Aorta (tissue), 5 donors: Measurements from ENCODE around the gene NF2. TPM values are rescaled to one million over a fixed set of nuclear protein-coding genes. Genes with fewer than 3 reads are reported as not detected.
"Not testable (repeated sequence)": the region's sequence is repeated elsewhere in the genome, so short reads cannot be mapped to it uniquely, and the experiment has no call there.

ENCODE experiments used
- ATAC-seq: fragments of 200-7000 bp; cut with Tn5 transposase; one replicate; pipeline ENCODE4 v1.9.1; 2022; ENCODE audit warnings: moderate library complexity; ENCODE audit not compliant: low FRiP score
- DNase-seq, 2 donors: peaks; one replicate each; pipeline ENCODE4 v3.0.0-alpha.2; 2020
- H3K27ac ChIP-seq, 2 donors: one replicate each; pipeline ENCODE4 v1.5.1; 2013; ENCODE audit warnings: low read length in 2 of 2, mild to moderate bottlenecking in 2 of 2, moderate library complexity in 2 of 2, control low read depth in 1 of 2, inconsistent platforms in 1 of 2, low read depth in 1 of 2
- H3K27me3 ChIP-seq, 2 donors: one replicate each; pipeline ENCODE4 v1.6.1; 2013; ENCODE audit warnings: control low read depth in 1 of 2, low read length in 1 of 2, mild to moderate bottlenecking in 1 of 2, moderate library complexity in 1 of 2; ENCODE audit not compliant: insufficient read depth in 2 of 2, control insufficient read depth in 1 of 2
- H3K36me3 ChIP-seq, 2 donors: one replicate each; pipeline ENCODE4 v1.6.1; 2013; ENCODE audit warnings: control low read depth in 1 of 2, low read length in 1 of 2, mild to moderate bottlenecking in 1 of 2; ENCODE audit not compliant: insufficient read depth in 2 of 2, control insufficient read depth in 1 of 2
- H3K4me1 ChIP-seq, 2 donors: one replicate each; pipeline ENCODE4 v1.6.1; 2013; ENCODE audit warnings: low read length in 2 of 2, control low read depth in 1 of 2, mild to moderate bottlenecking in 1 of 2, moderate library complexity in 1 of 2; ENCODE audit not compliant: insufficient read depth in 2 of 2, control insufficient read depth in 1 of 2
- H3K4me3 ChIP-seq, 2 donors: one replicate each; pipeline ENCODE4 v1.5.1; 2013; ENCODE audit warnings: low read length in 2 of 2, control low read depth in 1 of 2, mild to moderate bottlenecking in 1 of 2
- H3K9me3 ChIP-seq: one replicate; pipeline ENCODE4 v1.6.1; 2013; ENCODE audit warnings: mild to moderate bottlenecking, low read length; ENCODE audit not compliant: control insufficient read depth
- WGBS, 2 donors: extraction: QIAGEN DNeasy Blood & Tissue Kit; methylation state at CpG; one replicate each; pipeline ENCODE4 v1.1.7; 2013; 5-methylcytosine and 5-hydroxymethylcytosine counted together
- intact Hi-C, 2 donors: fragments of 100-400 bp; cut with DNase I; formaldehyde crosslinking; loops; one replicate each; pipeline versions ENCODE4 v1.14.2 to v1.15.0; 2022
- polyA plus RNA-seq, 2 donors: library from polyadenylated mRNA; stranded (reverse); fragments of 200-250 nt; gene quantifications; one replicate each; pipeline ENCODE4 v1.2.3, GENCODE V29; 2013
- total RNA-seq, 2 donors: library from RNA; stranded (reverse); fragmentation: NEBNext Ultra II Directional; extraction: Animal tissue kit (Norgen Biotek cat#: 25700); gene quantifications; one replicate each; pipeline ENCODE4 v1.2.1, GENCODE V29; 2021
- donor health status: healthy with polysubstance abuse.
- donor health status: Bipolar disorder and iron deficiency.
- donor health status: DM: no; HTN: no; CAD: no.
- donor health status: DM: no; HTN: no; CAD: no.
- donor health status: DM: yes; HTN: yes; CAD: no.

Gene NF2
- total and polyA plus RNA-seq, 4 donors = 5.0 to 35.6 (median 22.4) TPM

GRCh38 chr22:29587938-29588699, 15.3 kb upstream of the NF2 start:
- no peaks in the 10 kb centered on the region for H3K4me1 ChIP-seq
- intact Hi-C loops = no loop called here
- no peaks in the 10 kb centered on the region for H3K27me3 ChIP-seq
- H3K4me3 ChIP-seq = no peak overlapping the region
- H3K9me3 ChIP-seq = no peaks in the 10 kb centered on the region
- no peak overlapping the region for H3K27ac ChIP-seq
- 72 to 73% methylated on average over 9 of the region's 9 CpGs for WGBS, 2 donors
- DNase-seq (no peak), ATAC-seq (no peak)
- no peaks in the 10 kb centered on the region for H3K36me3 ChIP-seq

- H3K27me3 ChIP-seq = no peaks in the 10 kb centered on the region
- no peaks in the 10 kb centered on the region for H3K36me3 ChIP-seq
- intact Hi-C loops = no loop called here
- no peak for DNase-seq
- ATAC-seq = no peak
- H3K4me3 ChIP-seq = no peak overlapping the region
- H3K9me3 ChIP-seq = no peaks in the 10 kb centered on the region
- H3K4me1 ChIP-seq = no peaks in the 10 kb centered on the region
- no peak overlapping the region for H3K27ac ChIP-seq
- 80 to 83% methylated on average over 4 of the region's 4 CpGs for WGBS, 2 donors
Observed at GRCh38 chr22:29593923-29594322, 9.5 kb upstream of the NF2 start.

- intact Hi-C loops, H3K9me3 ChIP-seq, ATAC-seq, H3K36me3 ChIP-seq, H3K27me3 ChIP-seq, H3K4me1 ChIP-seq, H3K4me3 ChIP-seq, DNase-seq, H3K27ac ChIP-seq: not testable (repeated sequence)
- WGBS, 2 donors = 91 to 94% methylated on average over 6 of the region's 6 CpGs
Observed at GRCh38 chr22:29594447-29594846, 9.0 kb upstream of the NF2 start.

- Histone ChIP-seq H3K27me3 (no peaks in the 10 kb centered on the region), H3K4me1 (no peaks in the 10 kb centered on the region), H3K9me3 (no peaks in the 10 kb centered on the region), H3K36me3 (no peaks in the 10 kb centered on the region), H3K4me3 (no peak overlapping the region), H3K27ac (no peak overlapping the region)
- no peak for ATAC-seq
- DNase-seq = no peak
- 84 to 86% methylated on average over 10 of the region's 10 CpGs for WGBS, 2 donors
- intact Hi-C loops = no loop called here
Observed at GRCh38 chr22:29596408-29596807, 7.0 kb upstream of the NF2 start.

- intact Hi-C loops, ATAC-seq, H3K4me1 ChIP-seq, H3K4me3 ChIP-seq, H3K27ac ChIP-seq, H3K27me3 ChIP-seq, DNase-seq, H3K36me3 ChIP-seq, H3K9me3 ChIP-seq: not testable (repeated sequence)
- 86 to 91% methylated on average over 49 to 57 of the region's 57 CpGs for WGBS, 2 donors
Observed at GRCh38 chr22:29597871-29598683, 5.4 kb upstream of the NF2 start.

- no peak overlapping the region for H3K27ac ChIP-seq
- H3K27me3 ChIP-seq = no peaks in the 10 kb centered on the region
- no peaks in the 10 kb centered on the region for H3K36me3 ChIP-seq
- H3K4me1 ChIP-seq = no peaks in the 10 kb centered on the region
- ATAC-seq (no peak), DNase-seq (no peak)
- no peak overlapping the region for H3K4me3 ChIP-seq
- intact Hi-C loops = no loop called here
- no peaks in the 10 kb centered on the region for H3K9me3 ChIP-seq
- WGBS, 2 donors = 91% methylated on average over 3 of the region's 3 CpGs
Observed at GRCh38 chr22:29598684-29599020, 4.8 kb upstream of the NF2 start.

GRCh38 chr22:29604076-29604360, 585 bp downstream of the NF2 start:
- no peaks in the 10 kb centered on the region for H3K36me3 ChIP-seq
- H3K27me3 ChIP-seq = no peaks in the 10 kb centered on the region
- ATAC-seq (no peak), DNase-seq (no peak)
- H3K4me1 ChIP-seq = no peaks in the 10 kb centered on the region
- intact Hi-C loops = no loop called here
- no peaks in the 10 kb centered on the region for H3K9me3 ChIP-seq
- H3K4me3 ChIP-seq = peak overlapping the region; percentile 90 to 96
- 0% methylated on average over 12 of the region's 12 CpGs for WGBS, 2 donors
- H3K27ac ChIP-seq = peak overlapping the region in 1 of 2 donors; percentile 78

GRCh38 chr22:29605527-29605850, 2.1 kb downstream of the NF2 start:
- no peak for DNase-seq
- WGBS, 2 donors = 92 to 94% methylated on average over 5 of the region's 5 CpGs
- intact Hi-C loops = no loop called here
- no peaks in the 10 kb centered on the region for H3K36me3 ChIP-seq
- H3K27ac ChIP-seq = no peak overlapping the region
- H3K27me3 ChIP-seq = no peaks in the 10 kb centered on the region
- H3K9me3 ChIP-seq = no peaks in the 10 kb centered on the region
- H3K4me1 ChIP-seq = no peaks in the 10 kb centered on the region
- H3K4me3 ChIP-seq = no peak overlapping the region
- ATAC-seq = no peak

GRCh38 chr22:29606320-29606719, 2.9 kb downstream of the NF2 start:
- no peaks in the 10 kb centered on the region for H3K4me1 ChIP-seq
- H3K27me3 ChIP-seq = no peaks in the 10 kb centered on the region
- intact Hi-C loops = no loop called here
- WGBS, 2 donors = 91 to 95% methylated on average over 3 of the region's 3 CpGs
- no peak overlapping the region for H3K27ac ChIP-seq
- no peaks in the 10 kb centered on the region for H3K36me3 ChIP-seq
- no peak overlapping the region for H3K4me3 ChIP-seq
- ATAC-seq (no peak), DNase-seq (peak in 1 of 2 donors; percentile 15)
- H3K9me3 ChIP-seq = no peaks in the 10 kb centered on the region
